GM18520 (cell line): ENCODE data around the gene CIRBP.

Experiments used
- ATAC-seq: cut with Tn5 transposase; IDR thresholded peaks from one replicate; pipeline ENCODE4 v1.9.1; 2021; ENCODE audit not compliant: unreplicated experiment

The CIRBP gene

GRCh38 chr19:1266916-1267476, 2.1 kb upstream of the CIRBP start:
- peak; percentile 14 for ATAC-seq

DNA sequence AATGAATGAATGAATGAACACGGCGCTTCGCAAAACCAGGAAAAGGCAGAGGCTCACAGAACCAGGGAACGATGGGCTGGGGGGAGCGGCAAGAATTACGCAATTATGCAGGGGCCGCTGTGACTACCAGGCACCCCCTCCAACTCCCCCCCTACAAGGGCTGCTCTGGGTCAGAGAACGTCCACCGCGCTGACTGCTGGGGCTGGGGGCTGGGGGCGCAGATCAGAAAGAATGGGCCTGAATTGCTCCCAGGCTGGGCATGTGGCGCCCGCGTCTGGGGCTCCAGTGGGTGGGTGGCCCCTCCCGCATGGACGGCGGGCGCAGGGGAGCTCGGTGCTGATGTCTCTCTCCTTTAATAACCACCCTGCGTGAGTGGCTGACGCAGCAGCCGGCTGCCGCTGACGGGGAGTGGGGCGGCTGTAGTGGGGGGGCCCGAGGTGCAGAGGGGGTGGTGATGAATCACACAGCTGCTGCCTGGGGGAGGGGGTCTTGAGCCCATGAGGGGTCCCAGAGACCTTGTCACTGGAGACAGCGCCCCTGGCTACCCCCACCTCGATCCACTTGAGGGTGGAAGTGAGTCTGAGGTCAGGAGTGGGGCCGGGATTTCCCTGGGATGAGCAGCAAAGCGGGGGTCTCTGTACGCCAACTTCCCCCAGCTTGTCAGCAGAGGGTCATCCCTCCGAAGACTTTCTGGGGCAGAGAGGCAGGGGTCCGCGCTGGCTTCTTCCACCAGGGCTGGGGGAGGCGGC, 1.5 kb upstream of the CIRBP start:
- ATAC-seq: no peak

DNA sequence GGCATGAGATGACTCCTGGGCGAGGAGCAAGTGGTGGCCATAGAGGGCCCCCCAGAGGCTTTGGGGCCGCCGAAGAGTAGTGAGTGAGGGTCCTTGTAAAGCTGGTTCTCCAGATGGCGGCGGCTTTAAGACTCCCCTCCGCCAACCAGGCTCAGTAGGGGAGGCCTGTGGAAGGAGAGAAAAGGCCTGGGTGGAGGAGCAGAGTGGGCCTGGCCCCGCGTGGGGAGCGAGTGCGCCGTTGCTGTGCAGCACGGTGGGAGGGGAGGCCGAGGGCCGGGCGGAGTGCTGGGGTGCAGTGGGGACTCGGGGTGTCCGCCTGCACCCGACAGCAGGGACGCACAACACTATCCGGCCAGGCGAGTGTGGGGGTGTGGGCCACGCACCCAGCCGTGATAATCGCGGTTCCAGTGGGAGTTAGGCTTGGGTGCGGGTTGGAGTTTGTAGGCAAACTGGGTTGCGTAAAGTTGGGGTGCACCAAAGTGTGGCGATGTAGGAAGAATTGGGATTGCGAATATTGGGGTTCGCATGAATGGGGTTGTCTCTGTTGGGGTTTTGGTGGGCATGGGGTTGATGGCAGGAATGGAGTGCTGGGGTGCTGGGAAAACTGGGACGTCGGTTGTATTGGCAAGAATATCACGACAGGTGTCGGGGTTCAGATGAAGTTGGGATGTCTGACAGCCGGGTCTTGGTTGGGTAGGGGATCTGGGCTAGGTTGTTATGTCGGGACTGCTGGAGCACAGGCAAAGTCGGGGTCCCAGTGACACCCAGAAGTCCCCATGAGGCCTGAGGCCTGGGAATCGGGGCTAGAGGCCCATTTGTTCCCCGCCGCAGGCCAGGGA, 687 bp upstream of the CIRBP start:
- ATAC-seq: no peak

GRCh38 chr19:1269478-1270212, 513 bp downstream of the CIRBP start:
- ATAC-seq: peak; percentile 24

DNA sequence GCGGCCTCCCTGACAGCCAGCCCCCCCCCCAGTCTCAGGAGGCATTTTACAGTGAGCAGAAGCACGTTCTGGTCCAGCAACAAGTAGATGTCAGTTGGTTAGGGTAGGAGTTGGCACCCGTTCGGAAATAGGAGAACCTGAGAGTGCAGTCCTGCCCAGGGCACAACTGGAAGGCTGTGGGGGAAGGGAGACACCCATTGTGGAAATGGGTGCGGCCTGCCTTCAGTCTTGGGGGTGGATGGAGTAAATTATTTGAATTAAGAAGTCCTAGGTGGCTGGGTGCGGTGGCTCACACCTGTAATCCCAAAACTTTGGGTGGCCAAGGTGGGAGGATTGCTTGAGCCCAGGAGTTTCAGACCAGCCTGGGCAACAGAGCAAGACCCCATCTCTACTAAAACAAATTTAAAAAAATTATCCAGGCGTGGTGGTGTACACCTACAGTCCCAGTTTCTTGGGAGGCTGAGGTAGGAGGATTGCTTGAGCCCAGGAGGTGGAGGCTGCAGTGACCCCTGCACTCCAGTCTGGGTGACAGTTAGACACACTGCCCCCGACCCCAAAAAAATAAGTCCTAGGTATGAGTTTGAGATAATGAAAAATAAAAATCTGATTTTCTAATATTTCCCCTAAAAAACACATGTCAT, 1.2 kb downstream of the CIRBP start:
- no peak for ATAC-seq

- ATAC-seq: no peak
Measured at GRCh38 chr19:1270854-1271527, 1.9 kb downstream of the CIRBP start.

DNA sequence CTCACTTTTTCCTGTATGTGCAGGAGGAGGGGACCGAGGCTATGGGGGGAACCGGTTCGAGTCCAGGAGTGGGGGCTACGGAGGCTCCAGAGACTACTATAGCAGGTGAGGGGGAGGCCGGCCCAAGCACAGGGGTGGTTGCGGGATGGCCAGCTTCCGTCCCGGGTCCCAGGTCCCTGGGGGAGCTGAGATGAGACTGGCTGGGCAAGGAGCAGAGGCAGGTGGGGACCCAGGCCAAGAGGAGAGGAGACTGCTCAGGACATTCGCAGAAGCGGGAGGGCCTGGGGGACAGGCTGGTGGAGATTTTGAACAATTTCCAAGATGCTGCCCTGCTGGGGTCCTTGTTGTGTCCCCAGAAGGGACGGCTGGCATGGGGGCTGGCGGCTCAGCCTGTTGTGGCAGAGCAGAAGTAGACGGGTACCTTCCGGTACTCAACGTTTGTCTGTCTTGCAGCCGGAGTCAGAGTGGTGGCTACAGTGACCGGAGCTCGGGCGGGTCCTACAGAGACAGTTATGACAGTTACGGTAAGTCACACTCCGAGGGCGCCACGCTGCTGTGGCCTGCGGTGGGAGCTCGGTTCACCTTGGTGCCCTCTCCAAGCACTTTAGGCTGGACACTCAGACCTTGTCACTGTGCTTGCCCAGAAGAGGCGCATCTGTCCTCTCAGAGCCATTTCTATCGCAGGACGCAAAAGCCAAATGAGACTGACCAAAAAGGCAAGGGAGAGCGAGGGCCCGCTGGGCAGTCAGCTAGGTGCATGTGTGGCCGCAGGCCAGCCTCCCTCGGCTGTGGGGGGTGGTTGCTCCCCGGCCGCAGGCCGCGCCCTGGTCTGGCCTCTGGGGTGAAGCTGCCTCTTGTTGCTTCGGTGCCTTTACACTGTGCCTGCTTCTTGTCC, 2.6 kb downstream of the CIRBP start:
- ATAC-seq: no peak

DNA sequence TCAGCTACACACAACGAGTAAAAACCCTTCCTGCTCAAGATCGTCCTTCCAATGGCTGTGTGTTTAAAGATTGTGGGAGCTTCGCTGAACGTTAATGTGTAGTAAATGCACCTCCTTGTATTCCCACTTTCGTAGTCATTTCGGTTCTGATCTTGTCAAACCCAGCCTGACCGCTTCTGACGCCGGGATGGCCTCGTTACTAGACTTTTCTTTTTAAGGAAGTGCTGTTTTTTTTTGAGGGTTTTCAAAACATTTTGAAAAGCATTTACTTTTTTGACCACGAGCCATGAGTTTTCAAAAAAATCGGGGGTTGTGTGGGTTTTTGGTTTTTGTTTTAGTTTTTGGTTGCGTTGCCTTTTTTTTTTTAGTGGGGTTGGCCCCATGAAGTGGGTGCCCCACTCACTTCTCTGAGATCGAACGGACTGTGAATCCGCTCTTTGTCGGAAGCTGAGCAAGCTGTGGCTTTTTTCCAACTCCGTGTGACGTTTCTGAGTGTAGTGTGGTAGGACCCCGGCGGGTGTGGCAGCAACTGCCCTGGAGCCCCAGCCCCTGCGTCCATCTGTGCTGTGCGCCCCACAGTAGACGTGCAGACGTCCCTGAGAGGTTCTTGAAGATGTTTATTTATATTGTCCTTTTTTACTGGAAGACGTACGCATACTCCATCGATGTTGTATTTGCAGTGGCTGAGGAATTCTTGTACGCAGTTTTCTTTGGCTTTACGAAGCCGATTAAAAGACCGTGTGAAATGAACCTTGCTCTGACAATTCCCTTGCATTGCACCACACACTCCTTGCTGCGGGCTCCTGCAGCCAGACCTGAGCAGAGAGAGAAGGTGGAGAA, 3.5 kb downstream of the CIRBP start:
- ATAC-seq: no peak

GRCh38 chr19:1273263-1274041, 4.3 kb downstream of the CIRBP start:
- ATAC-seq: no peak

DNA sequence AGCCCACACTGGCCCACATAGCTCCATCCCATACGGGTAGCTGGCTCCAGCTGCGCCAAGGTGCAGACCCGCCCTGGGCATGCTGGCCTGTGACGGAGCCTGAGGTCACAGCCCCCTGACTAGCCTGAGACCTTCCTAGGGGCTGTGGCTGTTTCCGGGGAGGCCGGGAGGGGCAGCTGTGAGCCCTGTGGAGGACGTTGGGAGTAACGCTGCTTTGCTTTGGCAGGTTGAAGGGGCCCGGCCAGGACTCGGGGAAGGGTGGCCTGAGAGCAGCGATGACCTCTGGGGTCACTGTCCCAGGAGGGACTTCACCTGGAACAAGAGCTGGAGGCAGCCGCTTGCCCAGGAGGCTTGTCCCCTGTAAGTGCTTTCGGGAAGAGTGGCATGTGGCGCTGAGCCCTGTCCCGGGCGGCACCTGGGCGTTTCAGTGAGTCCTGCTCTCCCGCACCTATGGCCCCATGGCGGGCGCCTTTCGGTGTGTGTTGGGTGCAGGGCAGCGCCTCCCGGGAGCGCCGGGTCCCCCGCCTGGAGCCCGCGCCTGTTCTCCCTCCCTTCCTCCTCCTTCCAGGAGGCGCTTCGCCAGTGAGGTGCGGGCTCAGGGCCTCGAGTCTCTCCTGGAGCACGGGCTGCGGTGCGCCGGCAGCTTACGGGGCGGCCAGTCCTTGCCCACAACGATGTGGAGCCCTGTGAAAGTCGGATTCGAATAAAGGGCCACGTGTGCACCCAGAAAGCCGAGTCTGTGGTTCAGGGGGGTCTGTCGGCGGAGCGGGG, 5.1 kb downstream of the CIRBP start:
- ATAC-seq: no peak

- no peak for ATAC-seq
Measured at GRCh38 chr19:1274852-1275259, 5.7 kb downstream of the CIRBP start.

DNA sequence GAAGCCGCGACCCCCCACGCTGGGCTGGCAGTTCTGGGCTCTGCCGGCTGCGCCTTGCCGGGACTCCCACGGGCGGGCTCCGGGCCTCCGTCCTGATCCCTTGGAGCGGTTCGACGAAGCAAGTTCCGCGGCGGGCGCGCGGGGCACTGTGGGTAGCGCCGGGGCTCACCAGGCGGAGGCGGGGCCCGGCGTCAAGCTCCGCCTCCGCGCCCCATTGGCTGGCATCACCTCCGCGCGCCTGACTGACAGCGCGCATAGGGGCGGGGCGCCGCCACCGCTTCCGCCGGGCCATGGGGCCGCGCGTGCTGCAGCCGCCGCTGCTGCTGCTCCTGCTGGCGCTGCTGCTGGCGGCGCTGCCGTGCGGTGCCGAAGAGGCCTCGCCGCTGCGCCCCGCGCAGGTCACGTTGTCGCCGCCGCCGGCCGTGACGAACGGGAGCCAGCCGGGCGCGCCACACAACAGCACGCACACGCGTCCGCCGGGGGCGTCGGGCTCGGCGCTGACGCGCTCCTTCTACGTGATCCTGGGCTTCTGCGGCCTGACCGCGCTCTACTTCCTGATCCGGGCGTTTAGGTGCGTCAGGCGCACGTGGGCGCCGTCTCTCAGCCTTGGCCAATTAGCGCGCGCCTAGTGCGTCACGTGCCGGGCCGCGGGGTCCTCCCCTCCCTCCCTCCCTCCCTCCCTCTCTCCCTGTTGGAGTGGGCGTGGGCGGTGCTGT, 6.3 kb downstream of the CIRBP start, which contains the start of gene FAM174C:
Gene FAM174C (plus strand): TSS at position 271 of the 716 bp plus-strand sequence. CDS start 20 bp downstream, at position 291.
- peak; percentile 80 for ATAC-seq

DNA sequence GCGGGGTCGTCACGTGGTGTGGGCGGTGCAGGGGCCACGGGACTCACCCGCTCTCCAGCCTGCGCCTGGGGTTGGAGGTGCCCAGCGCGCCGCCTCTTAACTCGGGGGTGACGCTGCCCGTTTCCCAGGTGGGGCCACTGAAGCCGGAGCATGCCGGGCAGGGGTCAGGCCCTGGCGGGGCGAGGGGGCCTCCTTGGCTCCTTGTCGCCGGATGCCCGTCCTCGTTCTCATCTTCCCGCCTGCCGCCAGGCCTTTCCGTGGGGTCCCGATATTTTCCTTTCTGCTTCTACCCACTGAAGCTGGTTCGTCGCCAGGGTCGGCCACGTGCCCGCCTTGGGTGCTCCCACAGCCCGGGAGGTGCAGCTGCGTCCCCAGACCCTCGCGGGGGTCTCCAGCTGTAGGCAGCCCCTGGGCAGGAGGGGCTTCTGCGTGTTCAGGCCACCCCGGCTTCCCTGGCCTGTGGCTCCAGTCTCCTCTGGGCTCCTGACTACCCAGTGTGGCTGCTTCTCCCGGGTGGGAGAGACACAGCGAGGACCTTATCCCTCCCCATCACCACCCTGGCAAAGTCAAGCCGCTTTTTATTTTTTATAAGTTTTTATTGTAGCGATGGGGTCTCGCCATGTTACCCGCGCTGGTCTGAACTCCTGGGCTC, 7.0 kb downstream of the CIRBP start:
- ATAC-seq: no peak

DNA sequence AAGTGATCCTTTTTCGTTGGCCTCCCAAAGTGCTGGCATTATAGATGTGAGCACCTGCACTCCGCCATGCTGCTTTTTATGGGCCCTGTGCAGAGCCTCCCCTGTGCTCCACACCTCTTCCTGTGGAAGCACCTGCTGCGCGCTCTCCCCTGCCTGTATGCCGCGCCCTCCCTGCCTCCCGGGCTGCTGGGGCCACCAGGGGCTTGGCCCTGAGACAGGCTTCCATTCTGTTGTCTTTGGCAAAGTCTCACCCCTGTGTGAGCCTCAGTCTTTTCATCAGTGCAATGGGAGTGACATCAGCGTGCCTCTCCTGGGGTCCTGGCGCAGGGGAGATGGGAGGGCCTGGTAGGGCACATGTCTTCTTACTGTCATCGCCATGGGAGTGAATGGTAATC, 7.5 kb downstream of the CIRBP start:
- no peak for ATAC-seq

GRCh38 chr19:1277061-1277460, 7.9 kb downstream of the CIRBP start:
- ATAC-seq: no peak

- ATAC-seq: no peak
Measured at GRCh38 chr19:1278074-1278473, 8.9 kb downstream of the CIRBP start.
